Body of pancreas (tissue), 4 donors: ENCODE data around the gene SLC35A4. TPM values are rescaled to one million over a fixed set of nuclear protein-coding genes. Genes with fewer than 3 reads are reported as not detected.

Experiments
- ATAC-seq: fragments of 150-250 bp; one replicate; pipeline ENCODE4 v1.9.1; 2016
- DNase-seq, 4 donors: peaks; one replicate each; pipeline ENCODE4 v3.0.0-alpha.2; 2019
- H3K27ac ChIP-seq, 4 donors: fragments of 200-600 bp; sonication (generic); 1 replicate in 3 of 4; 2 replicates in 1 of 4; pipeline versions ENCODE4 v1.5.1 to v1.6.1; 2016 to 2019; ENCODE audit warnings: mild to moderate bottlenecking in 1 of 4, mixed read lengths in 1 of 4, moderate library complexity in 1 of 4
- H3K27me3 ChIP-seq, 2 donors: fragments of 200-600 bp; sonication (generic); one replicate each; pipeline ENCODE4 v1.6.0; 2016; ENCODE audit warnings: mild to moderate bottlenecking in 1 of 2
- H3K36me3 ChIP-seq, 2 donors: fragments of 200-600 bp; sonication (generic); replicated peaks in 1 of 2; 2 replicates each; pipeline ENCODE4 v1.5.1; 2016; ENCODE audit warnings: low read depth in 2 of 2; ENCODE audit not compliant: insufficient read depth in 1 of 2
- H3K4me1 ChIP-seq: fragments of 200-600 bp; sonication (generic); one replicate; pipeline ENCODE4 v1.6.0; 2016
- H3K4me3 ChIP-seq, 2 donors: fragments of 200-600 bp; sonication (generic); 1 replicate in 1 of 2; 2 replicates in 1 of 2; pipeline ENCODE4 v1.5.1; 2016 to 2019
- H3K9me3 ChIP-seq, 3 donors: fragments of 200-600 bp; sonication (generic); 1 replicate in 2 of 3; 2 replicates in 1 of 3; pipeline ENCODE4 v1.5.1; 2016
- POLR2A ChIP-seq, 3 donors: fragments of 450-650 bp; IDR thresholded peaks; one replicate each; pipeline ENCODE4 v1.6.1; 2016; ENCODE audit warnings: antibody characterized with exemption in 3 of 3, mild to moderate bottlenecking in 2 of 3
- WGBS, 2 donors: methylation state at CpG; one replicate each; pipeline ENCODE4 v1.1.5; 2017; 5-methylcytosine and 5-hydroxymethylcytosine counted together
- intact Hi-C: fragments of 100-400 bp; cut with DNase I; formaldehyde crosslinking; loops from one replicate; pipeline ENCODE4 v1.15.1; 2023
- total RNA-seq, 2 donors: library from RNA; depleted of rRNA; stranded (reverse); fragments of >200 nt; gene quantifications; one replicate each; pipeline ENCODE4 v1.1.0, GENCODE V29; 2016
- TF ChIP-seq, protein P1 (sequence below), 7 experiments: fragments of 450-650 bp in 4 of 7; fragments of 200-600 bp in 3 of 7; sonication (generic) in 3 of 7; IDR thresholded peaks; one replicate each; pipeline ENCODE4 v1.5.1; 2016 to 2019; ENCODE audit warnings: antibody characterized with exemption in 7 of 7

Gene SLC35A4
- total RNA-seq, 2 donors from 2014 or later = 18.5 to 39.4 TPM

DNA sequence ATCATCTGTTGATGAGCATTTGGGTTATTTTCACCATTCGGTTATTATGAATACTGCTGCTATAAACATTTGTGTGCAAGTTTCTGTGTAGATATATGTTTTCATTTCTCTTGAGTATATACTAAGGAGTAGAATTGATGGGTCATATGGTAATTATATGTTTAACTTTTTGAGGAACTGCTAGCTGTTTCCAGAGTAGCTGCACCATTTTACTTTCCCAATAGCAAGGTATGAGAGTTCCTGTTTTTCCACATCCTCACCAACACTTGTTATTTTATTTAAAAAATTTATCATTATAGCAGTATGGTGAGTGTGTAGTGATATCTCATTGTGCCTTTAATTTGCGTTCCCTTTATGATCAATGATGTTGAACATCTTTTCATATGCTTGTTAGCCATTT is 39.1 kb downstream of the SLC35A4 start:
- no peak for TF ChIP-seq POLR2A (IDR thresholded peaks at IDR 0.05)
- TF ChIP-seq, protein P1, sequence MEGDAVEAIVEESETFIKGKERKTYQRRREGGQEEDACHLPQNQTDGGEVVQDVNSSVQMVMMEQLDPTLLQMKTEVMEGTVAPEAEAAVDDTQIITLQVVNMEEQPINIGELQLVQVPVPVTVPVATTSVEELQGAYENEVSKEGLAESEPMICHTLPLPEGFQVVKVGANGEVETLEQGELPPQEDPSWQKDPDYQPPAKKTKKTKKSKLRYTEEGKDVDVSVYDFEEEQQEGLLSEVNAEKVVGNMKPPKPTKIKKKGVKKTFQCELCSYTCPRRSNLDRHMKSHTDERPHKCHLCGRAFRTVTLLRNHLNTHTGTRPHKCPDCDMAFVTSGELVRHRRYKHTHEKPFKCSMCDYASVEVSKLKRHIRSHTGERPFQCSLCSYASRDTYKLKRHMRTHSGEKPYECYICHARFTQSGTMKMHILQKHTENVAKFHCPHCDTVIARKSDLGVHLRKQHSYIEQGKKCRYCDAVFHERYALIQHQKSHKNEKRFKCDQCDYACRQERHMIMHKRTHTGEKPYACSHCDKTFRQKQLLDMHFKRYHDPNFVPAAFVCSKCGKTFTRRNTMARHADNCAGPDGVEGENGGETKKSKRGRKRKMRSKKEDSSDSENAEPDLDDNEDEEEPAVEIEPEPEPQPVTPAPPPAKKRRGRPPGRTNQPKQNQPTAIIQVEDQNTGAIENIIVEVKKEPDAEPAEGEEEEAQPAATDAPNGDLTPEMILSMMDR (IDR thresholded peaks at IDR 0.05) = no peak
- Histone ChIP-seq H3K4me3 (no peak overlapping the region), H3K4me1 (no peaks in the 10 kb centered on the region), H3K27me3 (no peaks in the 10 kb centered on the region), H3K36me3 (no peaks in the 10 kb centered on the region), H3K27ac (peak overlapping the region in 1 of 4 donors; percentile 39), H3K9me3 (no peaks in the 10 kb centered on the region)
- intact Hi-C loops = no loop called here
- 82 to 89% methylated on average over 2 of the region's 2 CpGs for WGBS, 2 donors
- no peak for ATAC-seq
- DNase-seq = no peak

DNA sequence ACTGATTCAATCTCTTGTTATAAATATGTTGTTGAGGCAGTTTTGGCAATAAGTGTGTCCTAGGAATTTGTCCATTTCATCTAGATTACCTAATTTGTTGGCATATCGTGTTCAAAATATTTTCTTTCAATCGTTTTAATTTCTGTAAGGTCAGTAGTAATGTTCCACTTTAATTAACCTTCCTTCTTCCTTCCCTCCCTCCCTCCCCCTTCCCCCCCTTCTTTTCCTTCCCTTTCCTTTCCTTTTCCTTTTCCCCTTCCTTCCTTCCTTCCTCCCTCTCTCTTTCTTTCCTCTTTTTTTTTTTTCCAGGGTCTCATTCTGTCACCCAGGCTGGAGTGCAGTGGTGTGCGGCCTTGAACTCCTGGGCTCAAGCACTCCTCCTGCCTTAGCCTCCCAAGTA is 41.3 kb downstream of the SLC35A4 start:
- ATAC-seq = no peak
- H3K36me3 ChIP-seq = no peaks in the 10 kb centered on the region

DNA sequence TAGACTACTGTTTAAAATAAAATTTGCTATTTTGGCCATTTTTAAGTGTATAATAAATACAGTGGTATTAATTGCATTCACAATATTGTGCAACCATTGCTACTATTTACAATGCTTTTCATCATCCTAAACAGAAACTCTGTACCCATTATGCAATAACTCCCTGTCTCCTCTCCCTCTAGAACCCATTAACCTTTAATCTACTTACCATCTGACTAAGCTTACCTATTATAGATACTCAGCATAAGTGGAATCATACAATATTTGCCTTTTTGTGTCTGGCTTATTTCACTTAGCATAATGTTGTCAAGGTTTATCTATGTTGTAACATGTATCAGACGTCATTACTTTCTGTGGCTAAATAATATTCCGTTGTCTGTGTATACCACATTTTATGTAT is 42.4 kb downstream of the SLC35A4 start:
- DNase-seq (no peak), ATAC-seq (no peak)
- no peaks in the 10 kb centered on the region for H3K27me3 ChIP-seq
- intact Hi-C loops = no loop called here
- no peak overlapping the region for H3K27ac ChIP-seq
- WGBS, 2 donors = 72 to 74% methylated on average over 2 of the region's 2 CpGs
- no peak overlapping the region for H3K4me3 ChIP-seq
- no peaks in the 10 kb centered on the region for H3K36me3 ChIP-seq
- H3K9me3 ChIP-seq = no peaks in the 10 kb centered on the region
- TF ChIP-seq, protein P1 (IDR thresholded peaks at IDR 0.05) = no peak
- no peak for TF ChIP-seq POLR2A (IDR thresholded peaks at IDR 0.05)
- H3K4me1 ChIP-seq = no peaks in the 10 kb centered on the region

More for the DNA sequence above, 41.3 kb downstream of the SLC35A4 start:
- TF ChIP-seq, protein P1 (IDR thresholded peaks at IDR 0.05) = no peak
- no peaks in the 10 kb centered on the region for H3K27me3 ChIP-seq
- H3K4me1 ChIP-seq = no peaks in the 10 kb centered on the region
- no peak overlapping the region for H3K27ac ChIP-seq
- H3K4me3 ChIP-seq = no peak overlapping the region
- H3K9me3 ChIP-seq = no peaks in the 10 kb centered on the region
- WGBS, 2 donors = 63 to 64% methylated on average over 3 of the region's 3 CpGs
- intact Hi-C loops = no loop called here
- no peak for DNase-seq

DNA sequence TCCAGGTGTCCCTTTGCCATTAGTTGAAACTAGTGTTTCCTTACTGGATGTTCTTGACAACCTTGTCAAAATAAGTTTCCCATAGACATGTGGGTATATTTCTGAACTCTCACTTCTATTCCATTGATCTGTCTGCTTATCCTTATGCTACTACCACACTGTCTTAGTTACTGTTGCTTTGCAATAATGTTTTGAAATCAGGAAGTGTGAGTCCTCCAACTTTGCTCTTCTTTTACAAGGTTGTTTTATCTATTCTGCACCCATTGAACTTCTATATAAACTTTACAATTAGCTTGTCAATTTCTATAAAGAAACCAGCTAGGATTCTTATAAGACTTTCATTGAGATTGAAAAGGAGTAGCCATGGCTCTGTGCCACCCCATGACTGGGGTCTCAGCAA is 44.1 kb downstream of the SLC35A4 start:
- intact Hi-C loops = no loop called here
- no peak for ATAC-seq
- Histone ChIP-seq H3K9me3 (no peaks in the 10 kb centered on the region), H3K27me3 (no peaks in the 10 kb centered on the region), H3K27ac (peak overlapping the region in 1 of 4 donors; percentile 31), H3K36me3 (no peaks in the 10 kb centered on the region), H3K4me1 (no peaks in the 10 kb centered on the region), H3K4me3 (no peak overlapping the region)
- no peak for DNase-seq
- TF ChIP-seq POLR2A (IDR thresholded peaks at IDR 0.05) = no peak
- TF ChIP-seq, protein P1 (IDR thresholded peaks at IDR 0.05) = no peak

DNA sequence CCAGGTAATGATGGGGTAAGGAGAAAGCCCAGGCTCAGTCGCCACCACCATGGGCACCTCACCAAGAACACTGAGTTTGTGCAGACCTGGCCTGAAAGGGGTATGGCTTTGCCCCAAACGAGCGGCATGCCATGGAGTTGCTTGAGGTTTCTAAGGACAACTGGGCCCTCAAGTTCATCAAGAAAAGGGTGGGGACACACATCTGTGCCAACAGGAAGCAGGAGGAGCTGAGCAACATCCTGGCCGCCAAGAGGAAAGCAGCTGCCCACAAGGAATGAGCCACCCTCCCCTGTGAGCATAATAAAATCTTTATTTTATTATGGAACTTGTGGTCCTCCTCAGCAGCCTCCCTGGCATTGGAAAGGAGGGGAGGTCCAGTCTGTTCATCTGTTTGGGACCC is 44.5 kb downstream of the SLC35A4 start:
- no peak overlapping the region for H3K4me3 ChIP-seq
- H3K27ac ChIP-seq = peak overlapping the region in 1 of 4 donors; percentile 31
- no peaks in the 10 kb centered on the region for H3K4me1 ChIP-seq
- 40 to 83% methylated on average over 2 to 4 of the region's 4 CpGs for WGBS, 2 donors
- H3K9me3 ChIP-seq = no peaks in the 10 kb centered on the region
- no peak for TF ChIP-seq POLR2A (IDR thresholded peaks at IDR 0.05)
- TF ChIP-seq, protein P1 (IDR thresholded peaks at IDR 0.05) = no peak
- H3K27me3 ChIP-seq = no peaks in the 10 kb centered on the region
- intact Hi-C loops = no loop called here
- DNase-seq (peak in 2 of 4 donors; percentile 8 to 57), ATAC-seq (no peak)
- no peaks in the 10 kb centered on the region for H3K36me3 ChIP-seq
